CD4-positive, alpha-beta T cell treated with Interleukin-21 for 1 hour (primary cell): ENCODE measurements around the gene ARHGAP28.
"Not testable (repeated sequence)": the region's sequence is repeated elsewhere in the genome, so short reads cannot be mapped to it uniquely, and the experiment has no call there.

Experiments used
- DNase-seq: peaks from one replicate; pipeline ENCODE4 v3.0.0-alpha.2; 2020

ARHGAP28 gene

DNA sequence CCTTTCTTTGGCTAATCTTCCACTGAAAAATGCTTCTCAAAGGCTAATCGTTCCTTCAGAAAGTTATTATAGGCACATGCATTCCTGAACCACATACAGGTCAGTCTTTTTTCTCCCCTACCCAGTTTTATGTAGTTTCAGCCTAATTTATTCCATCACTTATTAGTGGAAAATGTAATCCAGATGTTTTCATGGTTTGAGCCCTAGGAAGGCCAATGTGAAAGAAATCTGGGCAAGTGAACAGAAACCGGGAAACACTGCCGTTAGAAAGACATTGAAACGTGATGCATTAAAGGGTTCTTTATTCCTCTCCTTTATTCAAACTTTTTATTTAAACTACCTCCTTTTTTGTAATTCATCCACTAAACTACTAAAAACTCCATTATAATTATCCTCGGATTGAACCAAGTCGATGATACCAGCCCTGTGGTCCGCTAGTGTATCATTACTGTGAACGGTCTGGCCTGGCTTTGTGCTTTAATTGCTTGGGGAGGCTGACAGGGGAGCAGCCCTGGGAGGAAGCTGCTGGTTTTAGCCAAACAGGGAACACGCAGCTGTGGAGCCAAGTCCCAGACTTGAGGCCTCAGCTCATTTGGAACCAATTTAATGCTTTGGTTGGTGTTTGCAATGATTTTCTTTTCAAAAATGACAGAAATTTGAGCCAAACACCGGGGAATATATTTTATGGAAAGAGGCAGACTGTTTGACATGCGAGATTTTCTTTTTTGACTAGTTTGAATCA, 149.2 kb downstream of the ARHGAP28 start:
- no peak for DNase-seq

DNA sequence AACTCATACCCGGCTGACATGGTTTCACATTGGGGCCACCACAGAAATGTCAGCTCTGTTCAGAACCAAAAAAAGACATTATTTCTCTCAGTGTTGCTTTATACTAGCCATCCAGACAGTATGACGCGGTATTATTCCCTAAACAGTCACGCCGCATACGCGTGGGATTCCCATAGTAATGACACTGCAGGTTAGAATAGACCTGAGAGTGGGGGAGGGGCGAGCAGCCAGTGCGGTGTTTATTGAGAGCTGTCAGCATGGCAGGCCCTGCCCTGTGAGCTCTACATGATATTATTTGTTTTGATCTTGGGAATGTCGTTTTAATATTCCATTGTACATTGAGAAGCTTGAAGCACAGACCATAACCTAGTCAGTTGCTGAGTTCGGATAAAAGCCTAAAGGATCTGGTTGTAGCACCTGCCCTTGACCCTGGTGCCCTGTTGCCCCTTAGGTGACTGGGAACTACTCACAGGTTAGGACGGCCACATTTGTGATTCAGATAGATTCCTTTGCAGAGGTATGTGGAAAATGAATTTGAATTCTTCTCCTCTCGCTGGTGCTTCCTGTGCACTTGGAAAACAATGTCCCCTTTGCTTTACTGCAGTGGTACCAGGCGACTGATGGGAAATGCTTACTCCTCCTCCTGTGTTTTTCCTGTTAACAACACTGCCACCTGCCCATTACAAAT, 150.1 kb downstream of the ARHGAP28 start:
- no peak for DNase-seq

GRCh38 chr18:6881034-6881820, 151.7 kb downstream of the ARHGAP28 start:
- DNase-seq = no peak

- DNase-seq = no peak
Measured at GRCh38 chr18:6882401-6882800, 152.9 kb downstream of the ARHGAP28 start.

GRCh38 chr18:6885006-6885481, 155.5 kb downstream of the ARHGAP28 start:
- no peak for DNase-seq

GRCh38 chr18:6885992-6886796, 156.7 kb downstream of the ARHGAP28 start:
- DNase-seq = no peak

- no peak for DNase-seq
Measured at GRCh38 chr18:6886797-6887330, 157.3 kb downstream of the ARHGAP28 start.

- no peak for DNase-seq
Measured at GRCh38 chr18:6891788-6892187, 162.3 kb downstream of the ARHGAP28 start.

- DNase-seq = no peak
Measured at GRCh38 chr18:6901286-6901926, 171.9 kb downstream of the ARHGAP28 start.

- DNase-seq = no peak
Measured at GRCh38 chr18:6917072-6917471, 187.6 kb downstream of the ARHGAP28 start.

- DNase-seq = no peak
Measured at GRCh38 chr18:6920099-6920955, 190.8 kb downstream of the ARHGAP28 start.

GRCh38 chr18:6921571-6921970, 192.1 kb downstream of the ARHGAP28 start:
- DNase-seq = no peak

- DNase-seq = no peak
Measured at GRCh38 chr18:6923220-6923619, 193.7 kb downstream of the ARHGAP28 start.

- DNase-seq = no peak
Measured at GRCh38 chr18:6927153-6927552, 197.6 kb downstream of the ARHGAP28 start.

DNA sequence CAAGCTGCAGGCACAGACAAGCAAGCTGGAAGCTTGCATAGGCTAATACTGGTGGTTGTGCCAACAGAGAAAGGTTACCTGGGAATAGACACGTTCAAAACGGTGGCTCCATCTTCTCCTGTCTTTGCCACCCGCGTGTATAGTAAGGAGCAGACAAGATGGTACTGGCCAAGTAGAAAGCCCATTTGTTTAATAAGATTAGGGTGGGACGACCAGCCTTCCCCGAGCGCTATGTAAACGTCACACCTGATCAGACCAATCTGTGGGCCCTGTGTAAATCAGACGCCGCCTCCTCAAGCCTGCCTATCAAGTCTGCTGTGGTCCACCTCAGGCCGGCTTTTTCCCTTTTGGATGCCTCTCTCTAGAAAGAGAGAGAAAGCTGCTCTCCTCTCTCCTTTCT, 198.8 kb downstream of the ARHGAP28 start:
- no peak for DNase-seq

DNA sequence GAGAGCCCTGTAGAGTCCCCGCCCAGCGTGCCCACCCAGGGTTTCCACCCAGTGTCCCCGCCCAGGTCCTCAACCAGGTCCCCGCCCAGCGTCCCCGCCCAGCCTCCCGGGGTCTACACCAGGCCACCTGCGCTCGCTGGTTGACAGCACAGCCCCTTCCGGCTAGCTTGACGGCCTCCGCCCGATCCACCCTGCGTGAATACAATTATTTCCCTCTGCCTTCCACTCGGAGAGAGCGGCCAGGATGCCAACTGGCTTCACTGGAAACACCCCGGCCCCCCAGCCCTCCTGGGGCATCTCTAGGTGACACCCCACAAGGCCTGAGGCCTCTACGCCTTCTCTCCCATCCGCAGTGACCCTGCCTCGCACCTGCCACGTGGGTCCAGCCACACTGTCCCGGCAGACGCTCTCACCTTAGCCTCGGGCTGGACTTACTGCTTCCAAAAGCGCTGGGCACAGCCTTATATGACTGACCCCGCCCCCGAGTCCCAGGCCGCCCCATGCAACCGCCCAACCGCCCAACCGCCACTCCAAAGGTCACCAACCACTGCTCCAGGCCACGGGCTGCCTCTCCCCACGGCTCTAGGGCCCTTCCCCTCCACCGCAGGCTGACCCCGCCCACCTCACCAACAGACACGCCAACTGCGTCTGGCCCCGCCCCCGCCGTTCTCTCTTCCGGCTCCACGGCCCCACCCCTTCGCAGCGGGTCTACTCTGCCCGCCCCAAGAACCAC, 200.0 kb downstream of the ARHGAP28 start:
- no peak for DNase-seq

DNA sequence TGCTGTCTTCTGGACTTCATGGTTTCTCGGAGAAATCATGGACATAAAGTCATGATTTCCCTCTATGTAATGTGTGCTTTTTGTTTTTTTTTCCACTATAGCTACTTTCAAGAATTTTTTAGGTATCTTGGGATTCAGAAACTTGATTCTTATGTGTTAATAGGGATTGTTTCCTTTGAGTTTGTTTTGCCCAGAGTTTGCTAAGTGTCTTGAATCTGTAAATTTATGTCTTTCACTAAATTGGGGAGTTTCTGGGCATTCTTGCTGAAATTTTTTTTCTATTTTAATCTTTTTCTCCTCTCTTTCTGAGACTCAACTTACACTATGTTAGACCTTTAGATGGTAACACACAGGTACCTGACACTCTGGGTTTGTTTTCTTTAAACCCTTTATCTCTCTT, 205.3 kb downstream of the ARHGAP28 start:
- DNase-seq = no peak

GRCh38 chr18:6938003-6938402, 208.5 kb downstream of the ARHGAP28 start:
- DNase-seq = no peak

DNA sequence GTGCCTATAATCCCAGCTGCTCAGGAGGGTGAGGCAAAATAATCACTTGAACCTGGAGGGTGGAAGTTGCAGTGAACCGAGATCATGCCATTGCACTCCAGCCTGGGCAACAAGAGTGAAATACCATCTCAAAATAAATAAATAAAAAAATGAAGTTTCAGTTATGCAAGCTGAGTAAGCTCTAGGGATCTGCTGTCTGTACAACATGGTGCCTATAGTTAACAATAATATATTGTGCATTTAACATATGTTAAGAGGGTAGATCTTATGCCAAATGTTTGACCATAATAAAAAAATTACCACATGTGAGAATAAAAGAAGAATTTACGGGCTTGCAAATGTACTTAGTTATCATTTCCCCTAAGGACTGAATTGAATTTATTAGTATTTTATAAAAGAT, 208.9 kb downstream of the ARHGAP28 start:
- DNase-seq = not testable (repeated sequence)

GRCh38 chr18:6939972-6940371, 210.5 kb downstream of the ARHGAP28 start:
- DNase-seq = no peak
